ENCODE measurements around the gene INTS1.

DNA sequence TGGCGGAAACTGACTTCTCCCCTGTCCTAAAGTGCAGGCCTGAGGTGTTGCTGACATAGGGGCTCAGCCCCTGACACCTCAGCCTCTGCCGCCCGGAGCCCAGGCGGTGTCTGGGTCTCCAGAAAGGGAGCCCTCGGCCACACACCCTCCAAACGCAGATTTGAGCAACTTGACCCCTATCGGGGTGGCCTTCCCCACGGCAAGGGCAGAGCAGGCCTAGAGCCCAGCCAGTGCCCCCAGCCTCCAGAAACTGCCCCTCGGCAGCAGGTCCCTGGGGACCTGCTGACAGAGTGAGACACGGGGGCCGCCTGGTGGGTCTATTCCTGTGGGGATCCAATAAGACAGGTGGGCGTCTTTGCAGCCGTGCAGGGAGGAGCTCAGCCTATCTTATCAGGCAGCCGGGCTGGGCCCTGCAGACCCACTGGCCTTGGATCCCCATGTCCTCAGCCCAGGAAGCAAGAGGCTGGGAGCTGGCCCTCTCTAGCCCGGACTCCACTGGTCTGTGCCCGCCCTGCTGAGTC, 40.8 kb upstream of the INTS1 start:
- TF ChIP-seq, protein P1, sequence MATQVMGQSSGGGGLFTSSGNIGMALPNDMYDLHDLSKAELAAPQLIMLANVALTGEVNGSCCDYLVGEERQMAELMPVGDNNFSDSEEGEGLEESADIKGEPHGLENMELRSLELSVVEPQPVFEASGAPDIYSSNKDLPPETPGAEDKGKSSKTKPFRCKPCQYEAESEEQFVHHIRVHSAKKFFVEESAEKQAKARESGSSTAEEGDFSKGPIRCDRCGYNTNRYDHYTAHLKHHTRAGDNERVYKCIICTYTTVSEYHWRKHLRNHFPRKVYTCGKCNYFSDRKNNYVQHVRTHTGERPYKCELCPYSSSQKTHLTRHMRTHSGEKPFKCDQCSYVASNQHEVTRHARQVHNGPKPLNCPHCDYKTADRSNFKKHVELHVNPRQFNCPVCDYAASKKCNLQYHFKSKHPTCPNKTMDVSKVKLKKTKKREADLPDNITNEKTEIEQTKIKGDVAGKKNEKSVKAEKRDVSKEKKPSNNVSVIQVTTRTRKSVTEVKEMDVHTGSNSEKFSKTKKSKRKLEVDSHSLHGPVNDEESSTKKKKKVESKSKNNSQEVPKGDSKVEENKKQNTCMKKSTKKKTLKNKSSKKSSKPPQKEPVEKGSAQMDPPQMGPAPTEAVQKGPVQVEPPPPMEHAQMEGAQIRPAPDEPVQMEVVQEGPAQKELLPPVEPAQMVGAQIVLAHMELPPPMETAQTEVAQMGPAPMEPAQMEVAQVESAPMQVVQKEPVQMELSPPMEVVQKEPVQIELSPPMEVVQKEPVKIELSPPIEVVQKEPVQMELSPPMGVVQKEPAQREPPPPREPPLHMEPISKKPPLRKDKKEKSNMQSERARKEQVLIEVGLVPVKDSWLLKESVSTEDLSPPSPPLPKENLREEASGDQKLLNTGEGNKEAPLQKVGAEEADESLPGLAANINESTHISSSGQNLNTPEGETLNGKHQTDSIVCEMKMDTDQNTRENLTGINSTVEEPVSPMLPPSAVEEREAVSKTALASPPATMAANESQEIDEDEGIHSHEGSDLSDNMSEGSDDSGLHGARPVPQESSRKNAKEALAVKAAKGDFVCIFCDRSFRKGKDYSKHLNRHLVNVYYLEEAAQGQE (IDR thresholded peaks at IDR 0.05; ENCODE audit: insufficient read depth in 1 of 2, low read depth in 2 of 2, low read length in 2 of 2) = no peak
- TF ChIP-seq POLR2AphosphoS5 (IDR thresholded peaks at IDR 0.05; ENCODE audit: low read depth, low read length) (no peak), TAF1 (IDR thresholded peaks at IDR 0.05; ENCODE audit: borderline replicate concordance, insufficient read depth, low read length) (no peak), FOXP2 (optimal IDR thresholded peaks at IDR 0.05; ENCODE audit: borderline replicate concordance, extremely low read depth, extremely low read length, insufficient read depth) (no peak), SIN3A (IDR thresholded peaks at IDR 0.05; ENCODE audit: borderline replicate concordance, insufficient read depth, low read length) (no peak)

All from PFSK-1 (cell line).